H1 (cell line): ENCODE results near the gene ZNF277. TPM values are rescaled to one million over a fixed set of nuclear protein-coding genes. Genes with fewer than 3 reads are reported as not detected.

Experiments used
- ASH2L ChIP-seq: fragments of 200-600, 300-600 bp; sonication (generic); IDR thresholded peaks from one replicate; pipeline ENCODE4 v1.7.1; 2017; ENCODE audit warnings: low read length
- EZH2 ChIP-seq: fragments of 200-600 bp; sonication (generic); IDR thresholded peaks from 2 replicates; pipeline ENCODE4 v1.7.1; 2012; ENCODE audit warnings: low read depth, mild to moderate bottlenecking, moderate library complexity, low read length, inconsistent platforms; ENCODE audit not compliant: severe bottlenecking
- POLR2A ChIP-seq, 2 experiments: IDR thresholded peaks; 1 replicate in 1 of 2; 2 replicates in 1 of 2; pipeline ENCODE4 v1.6.1; 2011; ENCODE audit warnings: low read depth in 2 of 2, low read length in 2 of 2, mild to moderate bottlenecking in 2 of 2; ENCODE audit errors: control extremely low read depth in 1 of 2
- SP1 ChIP-seq: IDR thresholded peaks from 2 replicates; pipeline ENCODE4 v1.6.1; 2011; ENCODE audit warnings: low read depth, low read length
- TEAD4 ChIP-seq: IDR thresholded peaks from 2 replicates; pipeline ENCODE4 v1.6.1; 2012; ENCODE audit warnings: low read depth, low read length, inconsistent platforms, mixed read lengths
- polyA plus RNA-seq, 7 experiments: library from polyadenylated mRNA; depleted of rRNA in 3 of 7; stranded (reverse) in 5 of 7; unstranded in 2 of 7; fragments of >200 nt in 5 of 7; fragments of 200-250 nt in 2 of 7; gene quantifications; 1 replicate in 5 of 7; 2 replicates in 1 of 7; 4 replicates in 1 of 7; pipeline versions ENCODE4 v1.2.1 to v1.2.3, GENCODE V29; 2011 to 2013; ENCODE audit warnings: missing spikeins in 2 of 7, mixed read lengths in 2 of 7
- total RNA-seq: library from RNA; stranded (reverse); fragmentation: NEBNext Ultra II Directional; extraction: Animal tissue kit (Norgen Biotek cat#: 25700); gene quantifications from 2 replicates; pipeline ENCODE4 v1.2.1, GENCODE V29; 2021
- TF ChIP-seq, protein P1 (sequence below): fragments of 300-600 bp; sonication (generic); IDR thresholded peaks from 2 replicates; pipeline ENCODE4 v1.7.1; 2012; ENCODE audit warnings: low read length, moderate library complexity, mild to moderate bottlenecking, inconsistent platforms; ENCODE audit not compliant: insufficient replicate concordance
- TF ChIP-seq, protein P2 (sequence below), 3 experiments: IDR thresholded peaks; 1 replicate in 2 of 3; 2 replicates in 1 of 3; pipeline versions ENCODE4 v1.5.1 to v1.6.1; 2011; ENCODE audit warnings: low read length in 3 of 3, mild to moderate bottlenecking in 3 of 3, inconsistent platforms in 2 of 3, low read depth in 1 of 3, moderate library complexity in 1 of 3; ENCODE audit not compliant: insufficient read depth in 1 of 3; ENCODE audit errors: control extremely low read depth in 1 of 3

ZNF277 gene
- total and polyA plus RNA-seq, 2 of the 8 experiments (the other 6 are each of a cell fraction or from before 2014, with no cell fraction given): 5.1 to 21.7 TPM

DNA sequence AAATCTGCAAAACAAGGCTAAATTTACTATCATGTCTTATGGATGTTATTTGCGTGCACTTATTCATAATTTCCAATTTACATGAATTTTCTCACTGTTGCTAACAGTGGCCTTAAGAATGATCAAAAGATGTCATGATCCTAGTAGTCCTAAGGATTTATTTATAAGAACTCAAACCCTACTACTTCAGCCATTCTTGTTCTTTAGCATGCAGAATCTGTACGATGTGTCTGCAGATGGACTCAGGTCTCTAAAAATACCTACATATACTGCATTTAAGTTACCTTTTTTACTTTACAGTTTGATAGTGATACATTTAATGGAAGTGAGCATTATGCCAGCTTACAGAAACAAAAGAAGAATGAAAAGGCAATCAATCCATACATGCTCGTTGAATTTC is 91.2 kb downstream of the ZNF277 start (continued):
- TF ChIP-seq, protein P1, sequence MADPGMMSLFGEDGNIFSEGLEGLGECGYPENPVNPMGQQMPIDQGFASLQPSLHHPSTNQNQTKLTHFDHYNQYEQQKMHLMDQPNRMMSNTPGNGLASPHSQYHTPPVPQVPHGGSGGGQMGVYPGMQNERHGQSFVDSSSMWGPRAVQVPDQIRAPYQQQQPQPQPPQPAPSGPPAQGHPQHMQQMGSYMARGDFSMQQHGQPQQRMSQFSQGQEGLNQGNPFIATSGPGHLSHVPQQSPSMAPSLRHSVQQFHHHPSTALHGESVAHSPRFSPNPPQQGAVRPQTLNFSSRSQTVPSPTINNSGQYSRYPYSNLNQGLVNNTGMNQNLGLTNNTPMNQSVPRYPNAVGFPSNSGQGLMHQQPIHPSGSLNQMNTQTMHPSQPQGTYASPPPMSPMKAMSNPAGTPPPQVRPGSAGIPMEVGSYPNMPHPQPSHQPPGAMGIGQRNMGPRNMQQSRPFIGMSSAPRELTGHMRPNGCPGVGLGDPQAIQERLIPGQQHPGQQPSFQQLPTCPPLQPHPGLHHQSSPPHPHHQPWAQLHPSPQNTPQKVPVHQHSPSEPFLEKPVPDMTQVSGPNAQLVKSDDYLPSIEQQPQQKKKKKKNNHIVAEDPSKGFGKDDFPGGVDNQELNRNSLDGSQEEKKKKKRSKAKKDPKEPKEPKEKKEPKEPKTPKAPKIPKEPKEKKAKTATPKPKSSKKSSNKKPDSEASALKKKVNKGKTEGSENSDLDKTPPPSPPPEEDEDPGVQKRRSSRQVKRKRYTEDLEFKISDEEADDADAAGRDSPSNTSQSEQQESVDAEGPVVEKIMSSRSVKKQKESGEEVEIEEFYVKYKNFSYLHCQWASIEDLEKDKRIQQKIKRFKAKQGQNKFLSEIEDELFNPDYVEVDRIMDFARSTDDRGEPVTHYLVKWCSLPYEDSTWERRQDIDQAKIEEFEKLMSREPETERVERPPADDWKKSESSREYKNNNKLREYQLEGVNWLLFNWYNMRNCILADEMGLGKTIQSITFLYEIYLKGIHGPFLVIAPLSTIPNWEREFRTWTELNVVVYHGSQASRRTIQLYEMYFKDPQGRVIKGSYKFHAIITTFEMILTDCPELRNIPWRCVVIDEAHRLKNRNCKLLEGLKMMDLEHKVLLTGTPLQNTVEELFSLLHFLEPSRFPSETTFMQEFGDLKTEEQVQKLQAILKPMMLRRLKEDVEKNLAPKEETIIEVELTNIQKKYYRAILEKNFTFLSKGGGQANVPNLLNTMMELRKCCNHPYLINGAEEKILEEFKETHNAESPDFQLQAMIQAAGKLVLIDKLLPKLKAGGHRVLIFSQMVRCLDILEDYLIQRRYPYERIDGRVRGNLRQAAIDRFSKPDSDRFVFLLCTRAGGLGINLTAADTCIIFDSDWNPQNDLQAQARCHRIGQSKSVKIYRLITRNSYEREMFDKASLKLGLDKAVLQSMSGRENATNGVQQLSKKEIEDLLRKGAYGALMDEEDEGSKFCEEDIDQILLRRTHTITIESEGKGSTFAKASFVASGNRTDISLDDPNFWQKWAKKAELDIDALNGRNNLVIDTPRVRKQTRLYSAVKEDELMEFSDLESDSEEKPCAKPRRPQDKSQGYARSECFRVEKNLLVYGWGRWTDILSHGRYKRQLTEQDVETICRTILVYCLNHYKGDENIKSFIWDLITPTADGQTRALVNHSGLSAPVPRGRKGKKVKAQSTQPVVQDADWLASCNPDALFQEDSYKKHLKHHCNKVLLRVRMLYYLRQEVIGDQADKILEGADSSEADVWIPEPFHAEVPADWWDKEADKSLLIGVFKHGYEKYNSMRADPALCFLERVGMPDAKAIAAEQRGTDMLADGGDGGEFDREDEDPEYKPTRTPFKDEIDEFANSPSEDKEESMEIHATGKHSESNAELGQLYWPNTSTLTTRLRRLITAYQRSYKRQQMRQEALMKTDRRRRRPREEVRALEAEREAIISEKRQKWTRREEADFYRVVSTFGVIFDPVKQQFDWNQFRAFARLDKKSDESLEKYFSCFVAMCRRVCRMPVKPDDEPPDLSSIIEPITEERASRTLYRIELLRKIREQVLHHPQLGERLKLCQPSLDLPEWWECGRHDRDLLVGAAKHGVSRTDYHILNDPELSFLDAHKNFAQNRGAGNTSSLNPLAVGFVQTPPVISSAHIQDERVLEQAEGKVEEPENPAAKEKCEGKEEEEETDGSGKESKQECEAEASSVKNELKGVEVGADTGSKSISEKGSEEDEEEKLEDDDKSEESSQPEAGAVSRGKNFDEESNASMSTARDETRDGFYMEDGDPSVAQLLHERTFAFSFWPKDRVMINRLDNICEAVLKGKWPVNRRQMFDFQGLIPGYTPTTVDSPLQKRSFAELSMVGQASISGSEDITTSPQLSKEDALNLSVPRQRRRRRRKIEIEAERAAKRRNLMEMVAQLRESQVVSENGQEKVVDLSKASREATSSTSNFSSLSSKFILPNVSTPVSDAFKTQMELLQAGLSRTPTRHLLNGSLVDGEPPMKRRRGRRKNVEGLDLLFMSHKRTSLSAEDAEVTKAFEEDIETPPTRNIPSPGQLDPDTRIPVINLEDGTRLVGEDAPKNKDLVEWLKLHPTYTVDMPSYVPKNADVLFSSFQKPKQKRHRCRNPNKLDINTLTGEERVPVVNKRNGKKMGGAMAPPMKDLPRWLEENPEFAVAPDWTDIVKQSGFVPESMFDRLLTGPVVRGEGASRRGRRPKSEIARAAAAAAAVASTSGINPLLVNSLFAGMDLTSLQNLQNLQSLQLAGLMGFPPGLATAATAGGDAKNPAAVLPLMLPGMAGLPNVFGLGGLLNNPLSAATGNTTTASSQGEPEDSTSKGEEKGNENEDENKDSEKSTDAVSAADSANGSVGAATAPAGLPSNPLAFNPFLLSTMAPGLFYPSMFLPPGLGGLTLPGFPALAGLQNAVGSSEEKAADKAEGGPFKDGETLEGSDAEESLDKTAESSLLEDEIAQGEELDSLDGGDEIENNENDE: no peak
- TF ChIP-seq SP1 (no peak), TEAD4 (no peak), EZH2 (no peak), ASH2L (no peak), POLR2A (IDR thresholded peaks at IDR 0.05; ENCODE audit: control extremely low read depth in 1 of 2, low read depth in 2 of 2, low read length in 2 of 2) (no peak)
- TF ChIP-seq, protein P2, sequence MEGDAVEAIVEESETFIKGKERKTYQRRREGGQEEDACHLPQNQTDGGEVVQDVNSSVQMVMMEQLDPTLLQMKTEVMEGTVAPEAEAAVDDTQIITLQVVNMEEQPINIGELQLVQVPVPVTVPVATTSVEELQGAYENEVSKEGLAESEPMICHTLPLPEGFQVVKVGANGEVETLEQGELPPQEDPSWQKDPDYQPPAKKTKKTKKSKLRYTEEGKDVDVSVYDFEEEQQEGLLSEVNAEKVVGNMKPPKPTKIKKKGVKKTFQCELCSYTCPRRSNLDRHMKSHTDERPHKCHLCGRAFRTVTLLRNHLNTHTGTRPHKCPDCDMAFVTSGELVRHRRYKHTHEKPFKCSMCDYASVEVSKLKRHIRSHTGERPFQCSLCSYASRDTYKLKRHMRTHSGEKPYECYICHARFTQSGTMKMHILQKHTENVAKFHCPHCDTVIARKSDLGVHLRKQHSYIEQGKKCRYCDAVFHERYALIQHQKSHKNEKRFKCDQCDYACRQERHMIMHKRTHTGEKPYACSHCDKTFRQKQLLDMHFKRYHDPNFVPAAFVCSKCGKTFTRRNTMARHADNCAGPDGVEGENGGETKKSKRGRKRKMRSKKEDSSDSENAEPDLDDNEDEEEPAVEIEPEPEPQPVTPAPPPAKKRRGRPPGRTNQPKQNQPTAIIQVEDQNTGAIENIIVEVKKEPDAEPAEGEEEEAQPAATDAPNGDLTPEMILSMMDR (IDR thresholded peaks at IDR 0.05; ENCODE audit: control extremely low read depth in 1 of 3, insufficient read depth in 1 of 3, low read depth in 1 of 3, low read length in 3 of 3): no peak
- TF ChIP-seq, all 59 proteins: peak for 0
